ENCODE measurements around the gene SMARCA1.

DNA sequence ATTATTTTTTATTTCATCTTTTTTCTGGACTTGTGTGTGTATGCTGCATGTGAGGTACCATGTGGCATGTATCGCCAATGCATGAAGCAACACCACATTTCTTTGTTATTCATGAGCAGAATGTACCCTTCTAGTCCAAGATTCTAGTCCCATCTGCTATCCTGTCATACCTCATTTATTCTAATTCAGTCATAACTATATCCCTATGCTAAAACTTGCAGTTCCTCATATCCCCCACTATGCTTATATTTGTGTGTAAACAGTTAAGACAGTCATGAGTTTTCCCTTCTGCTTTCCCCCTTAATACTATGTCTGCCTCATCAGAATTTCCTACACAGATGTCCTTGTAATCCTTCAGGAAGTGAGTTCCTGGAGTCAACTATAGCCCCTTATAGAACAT lies 36.5 kb upstream of the SMARCA1 start:
- TF ChIP-seq CTCF (IDR thresholded peaks at IDR 0.05; ENCODE audit: low read depth, low read length) (no peak), POLR2A (IDR thresholded peaks at IDR 0.05; ENCODE audit: extremely low read depth, insufficient read length) (no peak), MYC (IDR thresholded peaks at IDR 0.05; ENCODE audit: low read depth, low read length) (no peak)

Data from NB4 (cell line).